HepG2 (cell line): ENCODE results near the gene ETFRF1. TPM values are rescaled to one million over a fixed set of nuclear protein-coding genes. Genes with fewer than 3 reads are reported as not detected.
A peak's percentile ranks its signal among the peaks of the same experiment; 100 is the strongest.

Experiments
- ATAC-seq: fragments of 200-7000 bp; cut with Tn5 transposase; 3 replicates; pipeline ENCODE4 v1.9.1; 2020; ENCODE audit warnings: mild to moderate bottlenecking, moderate library complexity
- BruUV-seq: library from RNA; stranded (reverse); fragments of 400-500 nt; replicated peaks from 2 replicates; lab custom pipeline; 2021; lab: Mats Ljungman, UMichigan
- CTCF ChIA-PET: fragments of 300-600 bp; formaldehyde crosslinking; extraction: SDS; loops from one replicate; lab custom pipeline; 2021; ENCODE audit warnings: low total read pairs, inconsistent platforms, low intra/inter-chr PET ratio; lab: Yijun Ruan, JAX
- POLR2A ChIA-PET: fragments of 350-600 bp; sonication (Branson Sonifier 250); formaldehyde crosslinking; loops from one replicate; lab custom pipeline; 2020; ENCODE audit warnings: antibody characterized with exemption, inconsistent platforms; lab: Yijun Ruan, JAX
- DNase-seq: peaks from one replicate; pipeline ENCODE4 v3.0.0-alpha.2; 2015; ENCODE audit warnings: low spot score
- FAIRE-seq: peaks from 3 replicates; lab custom pipeline; 2011; peaks lifted over from hg19 to GRCh38; lab: Jason Lieb, UNC
- H2AFZ ChIP-seq: one replicate; pipeline ENCODE4 v1.6.1; 2011; ENCODE audit warnings: low read length, inconsistent platforms
- H3K27ac ChIP-seq: fragments of 300-600 bp; 3 replicates; pipeline ENCODE4 v1.8.0; 2011; ENCODE audit warnings: mixed run types, mild to moderate bottlenecking, mixed read lengths, low read length, inconsistent platforms; ENCODE audit not compliant: insufficient read depth; ENCODE audit errors: extremely low read length
- H3K27me3 ChIP-seq, 2 experiments: fragments of 200-600 bp in 1 of 2; 2 replicates in 1 of 2; 3 replicates in 1 of 2; pipeline versions ENCODE4 v1.6.0 to v1.8.0; 2011; ENCODE audit warnings: low read length in 2 of 2, mild to moderate bottlenecking in 2 of 2, moderate library complexity in 2 of 2, inconsistent platforms in 1 of 2; ENCODE audit not compliant: insufficient read depth in 2 of 2, control insufficient read depth in 1 of 2
- H3K36me3 ChIP-seq, 2 experiments: fragments of 200-600 bp in 1 of 2; replicated peaks in 1 of 2; 2 replicates in 1 of 2; 3 replicates in 1 of 2; pipeline versions ENCODE4 v1.5.1 to v1.8.0; 2011; ENCODE audit warnings: low read length in 2 of 2, inconsistent platforms in 1 of 2; ENCODE audit not compliant: insufficient read depth in 2 of 2, control insufficient read depth in 1 of 2
- H3K4me1 ChIP-seq: 2 replicates; pipeline ENCODE4 v1.5.1; 2012; ENCODE audit warnings: low read length, inconsistent platforms; ENCODE audit not compliant: insufficient read depth
- H3K4me2 ChIP-seq: 2 replicates; pipeline ENCODE4 v1.6.0; 2011; ENCODE audit warnings: low read depth, low read length, inconsistent platforms
- H3K4me3 ChIP-seq, 3 experiments: fragments of 200-600 bp in 1 of 3; sonication (generic), shearing (Covaris generic) in 1 of 3; replicated peaks in 1 of 3; 2 replicates each; pipeline ENCODE4 v1.5.1; 2011 to 2016; ENCODE audit warnings: low read length in 3 of 3, inconsistent platforms in 2 of 3, low read depth in 2 of 3, mild to moderate bottlenecking in 2 of 3, control low read depth in 1 of 3, mixed read lengths in 1 of 3; ENCODE audit not compliant: insufficient read depth in 1 of 3
- H3K79me2 ChIP-seq: one replicate; pipeline ENCODE4 v1.6.1; 2011; ENCODE audit warnings: low read length, inconsistent platforms; ENCODE audit not compliant: insufficient read depth
- H3K9ac ChIP-seq: 2 replicates; pipeline ENCODE4 v1.6.0; 2011; ENCODE audit warnings: mild to moderate bottlenecking, low read depth, low read length, inconsistent platforms; ENCODE audit not compliant: insufficient read depth
- H3K9me3 ChIP-seq: 2 replicates; pipeline ENCODE4 v1.5.1; 2012; ENCODE audit warnings: mild to moderate bottlenecking, low read length
- H4K20me1 ChIP-seq: 2 replicates; pipeline ENCODE4 v1.6.0; 2011; ENCODE audit warnings: inconsistent platforms, mild to moderate bottlenecking, low read length, moderate library complexity; ENCODE audit not compliant: insufficient read depth
- ATF7 ChIP-seq, 2 experiments: fragments of 450-650 bp in 1 of 2; sonication (generic) in 1 of 2; formaldehyde crosslinking in 1 of 2; IDR thresholded peaks; 2 replicates each; pipeline versions ENCODE4 v1.4.0 to v1.6.1; 2016 to 2020; ENCODE audit warnings: antibody characterized with exemption in 1 of 2, mild to moderate bottlenecking in 1 of 2, missing genetic modification reagents in 1 of 2
- CBX5 ChIP-seq: sonication (generic); formaldehyde crosslinking; IDR thresholded peaks from 2 replicates; pipeline ENCODE4 v1.4.0; 2020; ENCODE audit warnings: missing genetic modification reagents, borderline replicate concordance
- CREB1 ChIP-seq, 2 experiments: fragments of 450-650 bp in 1 of 2; IDR thresholded peaks; 2 replicates each; pipeline ENCODE4 v1.6.1; 2016 to 2017; ENCODE audit warnings: control low read depth in 1 of 2, mild to moderate bottlenecking in 1 of 2, missing compliant biosample characterization in 1 of 2, missing genetic modification characterization in 1 of 2
- EED ChIP-seq: sonication (generic); formaldehyde crosslinking; IDR thresholded peaks from 2 replicates; pipeline ENCODE4 v1.5.0; 2020; ENCODE audit warnings: mild to moderate bottlenecking, missing genetic modification reagents
- ELF1 ChIP-seq: sonication (generic); formaldehyde crosslinking; IDR thresholded peaks from 2 replicates; pipeline ENCODE4 v1.4.0; 2020; ENCODE audit warnings: missing genetic modification reagents
- ISL2 ChIP-seq: sonication (generic); formaldehyde crosslinking; IDR thresholded peaks from 2 replicates; pipeline ENCODE4 v1.5.0; 2020; ENCODE audit warnings: missing genetic modification reagents
- NR1H2 ChIP-seq: sonication (generic); formaldehyde crosslinking; IDR thresholded peaks from 2 replicates; pipeline ENCODE4 v1.8.1; 2022; ENCODE audit warnings: low read depth, missing genetic modification reagents, borderline replicate concordance
- RBM22 ChIP-seq: fragments of 200-400 bp; formaldehyde crosslinking; optimal IDR thresholded peaks from 2 replicates; pipeline ENCODE3; 2017; ENCODE audit warnings: mild to moderate bottlenecking, low read length, moderate library complexity
- ZBTB34 ChIP-seq: sonication (generic); formaldehyde crosslinking; IDR thresholded peaks from 2 replicates; pipeline ENCODE4 v1.8.0; 2022; ENCODE audit warnings: mild to moderate bottlenecking, missing genetic modification reagents
- ZFAT ChIP-seq: sonication (generic); formaldehyde crosslinking; conservative IDR thresholded peaks from 2 replicates; pipeline ENCODE4 v1.8.1; 2023; ENCODE audit warnings: missing genetic modification reagents, inconsistent platforms
- ZNF180 ChIP-seq: sonication (generic); formaldehyde crosslinking; IDR thresholded peaks from 2 replicates; pipeline ENCODE4 v1.4.0; 2020; ENCODE audit warnings: low read depth, missing genetic modification reagents, borderline replicate concordance
- ZNF326 ChIP-seq: sonication (generic); formaldehyde crosslinking; IDR thresholded peaks from 2 replicates; pipeline ENCODE4 v1.4.0; 2020; ENCODE audit warnings: missing genetic modification reagents, borderline replicate concordance
- WGBS: methylation state at CpG from one replicate; pipeline ENCODE4 v1.1.6; 2017; ENCODE audit warnings: low lambda C conversion rate; 5-methylcytosine and 5-hydroxymethylcytosine counted together
- in situ Hi-C: cut with HindIII; loops from 2 replicates; pipeline ENCODE4 v1.10.0; 2017; ENCODE audit warnings: low pct_unique_long_range_greater_than_20kb; ENCODE audit not compliant: extremely low pct_ligation_motif_present
- intact Hi-C: fragments of 100-400 bp; cut with micrococcal nuclease; formaldehyde crosslinking; loops from one replicate; pipeline ENCODE4 v1.10.0; 2022; ENCODE audit not compliant: unreplicated experiment
- polyA plus RNA-seq, 8 experiments: library from polyadenylated mRNA; depleted of rRNA in 3 of 8; stranded (reverse) in 7 of 8; unstranded in 1 of 8; fragments of >200 nt; fragmentation: Illumina TruSeq in 4 of 8; extraction: Trizol in 4 of 8; gene quantifications; 2 replicates each; pipeline versions ENCODE4 v1.2.1 to v1.2.3, GENCODE V29; 2011 to 2016; ENCODE audit warnings: low read depth in 4 of 8, missing spikeins in 1 of 8, mixed read lengths in 1 of 8; ENCODE audit not compliant: insufficient read depth in 1 of 8
- total RNA-seq, 5 experiments: library from RNA; depleted of rRNA; stranded (reverse); fragments of >200 nt; fragmentation: Illumina TruSeq; extraction: Trizol; gene quantifications; 2 replicates each; pipeline ENCODE4 v1.2.3, GENCODE V29; 2016; ENCODE audit warnings: low read depth in 1 of 5
- TF ChIP-seq, protein P1 (sequence below): IDR thresholded peaks from 2 replicates; pipeline ENCODE4 v1.6.1; 2016; ENCODE audit warnings: missing biosample characterization, missing genetic modification reagents, low read depth

Gene ETFRF1
- total and polyA plus RNA-seq, 2 of the 13 experiments (the other 11 are each of a cell fraction or from before 2014, with no cell fraction given): 6.8 to 7.0 TPM

- TF ChIP-seq ZBTB34 (CRISPR knock-in tag) (no peak), EED (CRISPR knock-in tag) (no peak), ZNF180 (no peak), ELF1 (CRISPR knock-in tag) (no peak), ZNF326 (CRISPR knock-in tag) (no peak), ISL2 (CRISPR knock-in tag) (no peak), RBM22 (no peak), NR1H2 (CRISPR knock-in tag) (no peak), ZFAT (no peak)
- TF ChIP-seq, all 625 proteins: peak for 0
Measured at GRCh38 chr12:25146686-25147085, 48.4 kb upstream of the ETFRF1 start (continued).

DNA sequence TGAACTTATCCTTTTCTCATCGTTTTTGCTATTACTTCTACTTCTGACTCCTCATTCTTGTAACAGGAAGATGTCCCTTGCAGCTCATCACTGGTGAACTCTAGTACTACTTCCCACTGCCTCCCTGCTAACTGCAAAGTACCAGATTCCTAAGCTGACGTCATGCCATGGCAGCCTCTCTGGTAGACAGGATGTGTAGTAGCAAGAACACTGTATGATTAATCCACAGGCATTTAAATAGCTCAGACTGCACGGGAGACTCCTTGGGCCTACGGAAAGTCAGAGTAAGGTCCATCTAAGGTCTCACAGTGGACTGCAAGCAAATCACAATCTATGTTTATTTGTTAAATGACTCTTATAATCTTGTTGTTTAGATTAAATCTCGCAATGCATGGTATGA is 43.6 kb upstream of the ETFRF1 start:
- Histone ChIP-seq H3K9me3 (no peaks in the 10 kb centered on the region), H3K36me3 (no peaks in the 10 kb centered on the region), H3K4me2 (no peak overlapping the region), H3K27ac (no peak overlapping the region), H4K20me1 (no peaks in the 10 kb centered on the region), H3K79me2 (no peaks in the 10 kb centered on the region), H3K9ac (no peak overlapping the region), H3K4me3 (no peak overlapping the region), H3K4me1 (peaks cover 5% of the 10 kb centered on the region; the same call in 1 of the 2 replicates), H3K27me3 (no peaks in the 10 kb centered on the region), H2AFZ (no peak overlapping the region)
- 5% methylated on average over 5 of the region's 5 CpGs for WGBS
- FAIRE-seq (no peak), ATAC-seq (no peak), DNase-seq (no peak)
- BruUV-seq: no TSS peak
- ChIA-PET POLR2A (no interaction called here), CTCF (no interaction called here)
- intact Hi-C loops (no loop called here), in situ Hi-C loops (no loop called here)
- TF ChIP-seq, protein P1, sequence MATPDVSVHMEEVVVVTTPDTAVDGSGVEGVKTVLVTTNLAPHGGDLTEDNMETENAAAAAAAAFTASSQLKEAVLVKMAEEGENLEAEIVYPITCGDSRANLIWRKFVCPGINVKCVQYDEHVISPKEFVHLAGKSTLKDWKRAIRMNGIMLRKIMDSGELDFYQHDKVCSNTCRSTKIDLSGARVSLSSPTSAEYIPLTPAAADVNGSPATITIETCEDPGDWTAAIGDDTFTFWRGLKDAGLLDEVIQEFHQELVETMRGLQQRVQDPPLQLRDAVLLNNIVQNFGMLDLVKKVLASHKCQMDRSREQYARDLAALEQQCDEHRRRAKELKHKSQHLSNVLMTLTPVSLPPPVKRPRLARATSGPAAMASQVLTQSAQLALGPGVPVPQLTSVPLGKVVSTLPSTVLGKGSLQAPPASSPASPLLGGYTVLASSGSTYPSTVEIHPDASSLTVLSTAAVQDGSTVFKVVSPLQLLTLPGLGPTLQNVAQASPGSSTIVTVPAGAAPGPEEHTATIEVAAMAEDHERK (CRISPR knock-in tag): no peak
- no peak for TF ChIP-seq CBX5 (CRISPR knock-in tag)
- TF ChIP-seq CREB1 (IDR thresholded peaks at IDR 0.05): peak; percentile 81
- TF ChIP-seq CREB1 (CRISPR knock-in tag; IDR thresholded peaks at IDR 0.05): no peak
- TF ChIP-seq ATF7 (IDR thresholded peaks at IDR 0.05): peak; percentile 70
- no peak for TF ChIP-seq ATF7 (CRISPR knock-in tag; IDR thresholded peaks at IDR 0.05)
